DMS 273 (cell line): Measurements from ENCODE around the gene GNL2.
A peak's percentile ranks its signal among the peaks of the same experiment; 100 is the strongest.
"Not testable (repeated sequence)": the region's sequence is repeated elsewhere in the genome, so short reads cannot be mapped to it uniquely, and the experiment has no call there.

ENCODE experiments used
- DNase-seq: peaks from one replicate; lab custom pipeline; 2025; ENCODE audit not compliant: unreplicated experiment; lab: John Stamatoyannopoulos, UW

Gene GNL2

DNA sequence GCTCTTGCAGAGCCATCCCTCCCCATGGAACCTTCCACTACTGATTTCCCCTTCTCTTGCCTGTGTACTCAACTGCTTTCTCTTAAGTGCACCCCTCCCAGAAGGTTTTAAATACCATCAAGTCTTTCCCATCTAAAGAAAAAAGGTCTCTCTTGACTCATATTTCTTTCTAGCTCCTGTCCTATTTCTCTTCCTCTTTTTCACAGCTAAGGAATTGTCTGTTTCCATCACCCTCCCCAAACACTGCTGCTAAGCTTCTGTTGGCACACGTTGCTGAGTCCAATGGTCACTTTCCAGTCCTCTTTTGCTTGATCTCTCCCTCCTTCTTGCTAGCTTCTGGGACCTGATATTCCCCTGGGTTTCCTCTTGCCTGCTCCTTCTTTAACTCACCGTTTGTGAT, 13.3 kb upstream of the GNL2 start:
- no peak for DNase-seq

DNA sequence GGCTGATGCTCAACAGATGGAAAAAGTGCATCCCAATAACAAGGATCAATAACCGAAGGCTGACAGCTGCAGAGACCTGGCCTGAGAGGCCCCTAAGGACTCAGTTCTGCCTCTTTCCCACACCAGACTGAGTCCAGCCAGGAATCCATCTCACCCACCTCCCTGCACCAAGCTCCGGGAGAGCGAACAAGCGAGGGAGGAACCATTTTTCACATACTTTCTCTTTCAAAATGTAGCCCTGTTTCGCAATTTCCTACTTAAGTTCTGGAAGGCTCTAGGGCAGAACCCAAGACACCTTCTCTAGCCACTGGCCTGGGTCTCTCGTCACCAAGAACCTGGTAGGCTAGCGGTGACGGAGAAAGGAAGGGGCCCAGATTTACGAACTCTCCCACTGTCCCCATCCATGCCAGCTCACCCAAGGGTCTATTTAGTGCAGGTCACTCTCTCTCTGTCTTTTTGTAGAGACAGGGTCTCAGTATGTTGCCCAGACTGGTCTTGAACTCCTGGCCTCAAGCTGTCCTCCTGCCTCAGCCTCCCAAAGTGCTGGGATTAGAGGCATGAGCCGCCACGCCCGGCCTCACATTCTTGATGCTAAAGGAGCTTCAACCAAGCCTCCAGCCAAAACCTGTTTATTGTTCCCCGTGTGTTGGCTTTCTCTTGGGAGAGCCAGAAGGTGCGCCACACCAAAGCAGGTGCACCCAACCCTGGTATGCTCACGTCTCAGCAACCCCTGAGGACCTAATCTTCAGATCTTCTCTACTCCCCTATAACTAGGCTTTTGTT, 10.9 kb upstream of the GNL2 start:
- DNase-seq, result no peak

- DNase-seq, result no peak
Measured at GRCh38 chr1:37605806-37606474, 10.2 kb upstream of the GNL2 start.

- DNase-seq, result no peak
Measured at GRCh38 chr1:37605061-37605650, 9.4 kb upstream of the GNL2 start.

DNA sequence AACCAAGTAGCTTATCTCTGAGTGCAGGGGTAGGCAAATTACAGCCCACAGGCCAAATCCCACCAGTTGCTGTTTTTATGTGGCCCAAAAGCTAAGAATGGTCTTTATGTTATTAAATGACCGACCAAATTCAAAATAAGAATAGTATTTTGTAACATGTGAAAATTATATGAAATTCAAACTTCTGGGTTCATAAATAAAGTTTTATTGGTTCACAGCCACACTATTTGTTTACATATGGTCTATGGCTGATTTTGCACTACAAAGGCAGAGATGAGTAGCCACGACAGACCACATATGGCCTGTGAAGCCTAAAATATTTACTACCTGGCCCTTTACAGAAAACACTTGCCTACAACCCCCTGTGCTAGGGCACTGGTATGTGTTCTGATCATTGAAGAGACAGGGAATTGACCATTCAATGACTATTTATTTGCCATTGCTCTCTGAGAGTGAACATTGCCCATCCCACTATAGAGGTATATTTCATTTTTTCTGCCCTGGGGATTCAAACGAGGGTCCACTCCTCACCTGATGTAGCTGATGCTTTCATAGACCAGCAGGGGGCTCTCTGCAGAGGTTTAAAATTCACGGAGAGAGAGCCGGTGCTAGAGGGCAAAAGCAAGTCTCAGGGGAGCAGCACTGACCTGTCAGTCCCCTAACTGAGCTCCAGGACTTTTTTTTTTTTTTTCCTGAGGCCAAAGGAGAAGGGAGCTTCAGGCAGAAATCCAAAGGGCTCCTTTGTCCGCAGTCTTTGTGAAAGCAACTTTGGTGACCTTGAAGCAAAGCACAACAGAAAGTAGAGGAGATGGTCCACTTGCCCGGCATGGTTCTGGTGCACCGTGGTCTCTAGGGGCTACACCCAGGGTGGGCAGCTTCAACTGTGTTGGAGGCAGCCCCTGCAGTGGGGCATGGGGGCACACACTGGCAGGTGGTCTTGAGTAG, 7.3 kb upstream of the GNL2 start:
- peak; percentile 69 for DNase-seq

GRCh38 chr1:37601441-37601840, 5.7 kb upstream of the GNL2 start:
- DNase-seq, result no peak

DNA sequence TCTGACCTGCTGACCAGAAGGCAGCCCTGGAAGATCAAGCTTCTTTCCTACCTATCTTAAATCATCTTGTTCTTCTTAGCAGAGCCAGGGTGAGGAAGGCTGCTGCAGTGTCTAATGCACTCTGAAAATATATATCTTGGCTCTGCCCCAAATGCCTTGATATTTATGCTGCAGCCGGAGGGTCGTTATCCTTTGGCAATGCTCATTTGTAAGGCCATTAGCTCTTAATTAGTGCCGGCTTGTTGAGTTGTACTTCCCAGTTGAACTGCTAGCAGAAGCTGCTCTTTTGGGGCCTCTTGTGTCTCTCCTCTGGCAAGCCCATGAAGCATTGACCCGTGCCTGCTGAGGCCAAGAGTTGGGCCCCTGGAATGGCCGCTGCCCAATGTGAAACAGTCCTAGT, 4.2 kb upstream of the GNL2 start:
- no peak for DNase-seq

- no peak for DNase-seq
Measured at GRCh38 chr1:37596182-37596667, 488 bp upstream of the GNL2 start.

GRCh38 chr1:37593726-37594125, 2.0 kb downstream of the GNL2 start:
- DNase-seq, result no peak

GRCh38 chr1:37588939-37589338, 6.8 kb downstream of the GNL2 start:
- no peak for DNase-seq

GRCh38 chr1:37584544-37584943, 11.2 kb downstream of the GNL2 start:
- not testable (repeated sequence) for DNase-seq

GRCh38 chr1:37575692-37576091, 20.0 kb downstream of the GNL2 start:
- DNase-seq, result no peak

- DNase-seq, result no peak
Measured at GRCh38 chr1:37574834-37575480, 20.8 kb downstream of the GNL2 start.

GRCh38 chr1:37570528-37571334, 25.0 kb downstream of the GNL2 start:
- DNase-seq, result no peak

GRCh38 chr1:37567023-37567422, 28.7 kb downstream of the GNL2 start:
- DNase-seq, result no peak

- no peak for DNase-seq
Measured at GRCh38 chr1:37564892-37565291, 30.8 kb downstream of the GNL2 start.

GRCh38 chr1:37562984-37563383, 32.8 kb downstream of the GNL2 start:
- no peak for DNase-seq

GRCh38 chr1:37561133-37562132, 34.3 kb downstream of the GNL2 start:
- peak; percentile 29 for DNase-seq
